Measurements from ENCODE around the gene STRN3.
"Not testable (repeated sequence)": the region's sequence is repeated elsewhere in the genome, so short reads cannot be mapped to it uniquely, and the experiment has no call there.

The STRN3 gene

GRCh38 chr14:31009836-31010574 is 16.2 kb downstream of the STRN3 start:
- H3K4me3 ChIP-seq (ENCODE audit: low read depth, low read length): no peak overlapping the region
- DNase-seq (ENCODE audit: low read depth): no peak
- TF ChIP-seq, protein P1, sequence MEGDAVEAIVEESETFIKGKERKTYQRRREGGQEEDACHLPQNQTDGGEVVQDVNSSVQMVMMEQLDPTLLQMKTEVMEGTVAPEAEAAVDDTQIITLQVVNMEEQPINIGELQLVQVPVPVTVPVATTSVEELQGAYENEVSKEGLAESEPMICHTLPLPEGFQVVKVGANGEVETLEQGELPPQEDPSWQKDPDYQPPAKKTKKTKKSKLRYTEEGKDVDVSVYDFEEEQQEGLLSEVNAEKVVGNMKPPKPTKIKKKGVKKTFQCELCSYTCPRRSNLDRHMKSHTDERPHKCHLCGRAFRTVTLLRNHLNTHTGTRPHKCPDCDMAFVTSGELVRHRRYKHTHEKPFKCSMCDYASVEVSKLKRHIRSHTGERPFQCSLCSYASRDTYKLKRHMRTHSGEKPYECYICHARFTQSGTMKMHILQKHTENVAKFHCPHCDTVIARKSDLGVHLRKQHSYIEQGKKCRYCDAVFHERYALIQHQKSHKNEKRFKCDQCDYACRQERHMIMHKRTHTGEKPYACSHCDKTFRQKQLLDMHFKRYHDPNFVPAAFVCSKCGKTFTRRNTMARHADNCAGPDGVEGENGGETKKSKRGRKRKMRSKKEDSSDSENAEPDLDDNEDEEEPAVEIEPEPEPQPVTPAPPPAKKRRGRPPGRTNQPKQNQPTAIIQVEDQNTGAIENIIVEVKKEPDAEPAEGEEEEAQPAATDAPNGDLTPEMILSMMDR (IDR thresholded peaks at IDR 0.05; ENCODE audit: low read depth, low read length): no peak
- TF ChIP-seq MAX (IDR thresholded peaks at IDR 0.05; ENCODE audit: low read depth, low read length): no peak
- TF ChIP-seq POLR2A (IDR thresholded peaks at IDR 0.05; ENCODE audit: extremely low read depth, insufficient read length): no peak
- TF ChIP-seq MYC (IDR thresholded peaks at IDR 0.05; ENCODE audit: low read depth, low read length): no peak

DNA sequence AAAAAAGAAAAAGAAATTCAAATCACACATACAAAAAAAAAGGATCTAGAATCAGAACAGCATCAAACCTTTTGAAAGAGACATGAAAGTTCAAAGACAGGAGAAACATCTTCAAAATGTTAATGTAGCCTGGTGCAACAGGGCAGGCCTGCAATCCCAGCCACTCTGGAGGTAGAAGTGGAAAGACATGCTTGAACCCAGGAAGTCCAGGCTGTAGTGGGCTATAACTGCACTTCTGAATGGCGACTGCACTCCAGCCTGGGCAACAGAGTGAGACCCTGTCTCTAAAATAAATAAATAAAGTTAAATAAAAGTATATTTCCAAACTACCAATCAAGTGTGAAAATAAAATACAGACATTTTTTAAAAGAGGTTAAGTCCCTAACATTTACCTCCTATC is 19.5 kb downstream of the STRN3 start:
- no peak overlapping the region for H3K4me3 ChIP-seq (ENCODE audit: low read depth, low read length)
- DNase-seq (ENCODE audit: low read depth): no peak
- TF ChIP-seq POLR2A (IDR thresholded peaks at IDR 0.05; ENCODE audit: extremely low read depth, insufficient read length) (no peak), MYC (IDR thresholded peaks at IDR 0.05; ENCODE audit: low read depth, low read length) (no peak)

GRCh38 chr14:31004007-31004406 is 22.2 kb downstream of the STRN3 start:
- DNase-seq (ENCODE audit: low read depth); H3K4me3 ChIP-seq (ENCODE audit: low read depth, low read length): not testable (repeated sequence)

GRCh38 chr14:31003284-31003683 is 22.9 kb downstream of the STRN3 start:
- DNase-seq (ENCODE audit: low read depth): no peak
- TF ChIP-seq, protein P1 (IDR thresholded peaks at IDR 0.05; ENCODE audit: low read depth, low read length): no peak
- no peak for TF ChIP-seq MYC (IDR thresholded peaks at IDR 0.05; ENCODE audit: low read depth, low read length)
- no peak overlapping the region for H3K4me3 ChIP-seq (ENCODE audit: low read depth, low read length)

DNA sequence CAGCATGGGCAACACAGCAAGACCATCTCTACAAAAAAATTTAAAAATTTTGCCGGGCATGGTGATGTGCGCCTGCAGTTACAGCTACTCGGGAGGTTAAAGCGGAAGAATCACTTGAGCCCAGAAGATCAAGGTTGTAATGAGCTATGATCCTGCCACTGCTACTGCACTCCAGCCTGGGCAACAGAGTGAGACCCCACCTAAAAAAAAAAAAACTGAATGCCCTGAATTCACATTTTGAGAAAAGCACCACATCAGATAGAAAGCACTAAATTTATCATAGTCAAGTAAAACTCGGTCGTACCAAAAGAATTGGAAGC is 24.9 kb downstream of the STRN3 start:
- no peak for TF ChIP-seq POLR2A (IDR thresholded peaks at IDR 0.05; ENCODE audit: extremely low read depth, insufficient read length)
- TF ChIP-seq, protein P1 (IDR thresholded peaks at IDR 0.05; ENCODE audit: low read depth, low read length): no peak
- no peak for TF ChIP-seq MYC (IDR thresholded peaks at IDR 0.05; ENCODE audit: low read depth, low read length)
- DNase-seq (ENCODE audit: low read depth): no peak
- no peak overlapping the region for H3K4me3 ChIP-seq (ENCODE audit: low read depth, low read length)

DNA sequence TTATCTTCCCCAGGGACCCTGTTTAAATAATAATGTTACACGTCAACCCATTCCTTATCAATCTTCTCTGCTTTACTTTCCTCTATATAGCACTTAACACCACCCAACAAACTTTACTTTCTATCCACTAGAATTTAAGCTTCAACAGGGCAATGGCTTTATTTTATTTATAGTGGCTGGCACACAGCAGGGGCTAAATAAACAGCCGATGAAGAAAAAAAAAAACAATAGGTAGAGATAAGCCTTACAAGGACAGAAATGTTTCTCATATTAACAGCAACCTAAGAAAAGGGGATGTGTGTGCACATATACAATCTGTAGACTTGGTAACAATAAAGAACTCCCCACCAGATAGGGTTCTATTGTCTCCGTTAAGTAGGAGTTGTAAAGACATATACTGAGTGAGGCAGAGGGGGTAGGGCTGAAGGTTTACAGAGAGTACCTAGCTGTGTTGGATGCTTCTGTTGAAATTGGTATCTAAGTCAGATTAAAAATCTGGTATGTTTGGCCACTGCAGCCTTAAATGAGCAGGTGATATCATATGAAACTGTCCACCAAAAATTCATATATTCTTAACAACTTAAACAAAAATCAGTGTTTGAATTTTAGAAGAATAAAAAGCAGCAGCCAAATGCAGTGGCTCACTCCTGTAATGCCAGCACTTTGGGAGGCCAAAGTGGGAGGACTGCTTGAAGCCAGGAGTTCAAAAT is 25.4 kb downstream of the STRN3 start:
- no peak for DNase-seq (ENCODE audit: low read depth)
- TF ChIP-seq, protein P1 (IDR thresholded peaks at IDR 0.05; ENCODE audit: low read depth, low read length): no peak
- no peak for TF ChIP-seq MYC (IDR thresholded peaks at IDR 0.05; ENCODE audit: low read depth, low read length)
- TF ChIP-seq POLR2A (IDR thresholded peaks at IDR 0.05; ENCODE audit: extremely low read depth, insufficient read length): no peak
- TF ChIP-seq MAX (IDR thresholded peaks at IDR 0.05; ENCODE audit: low read depth, low read length): no peak
- H3K4me3 ChIP-seq (ENCODE audit: low read depth, low read length): no peak overlapping the region

- H3K4me3 ChIP-seq (ENCODE audit: low read depth, low read length): no peak overlapping the region
- no peak for DNase-seq (ENCODE audit: low read depth)
- TF ChIP-seq, protein P1 (IDR thresholded peaks at IDR 0.05; ENCODE audit: low read depth, low read length): no peak
- TF ChIP-seq MAX (IDR thresholded peaks at IDR 0.05; ENCODE audit: low read depth, low read length): no peak
Observed at GRCh38 chr14:30999038-30999773, 27.0 kb downstream of the STRN3 start.
